Upper lobe of left lung (tissue), 4 donors: ENCODE results near the gene ZFYVE19.

Experiments used
- CTCF ChIP-seq, 6 experiments: fragments of 450-650 bp in 4 of 6; fragments of 200-600 bp in 2 of 6; sonication (generic) in 2 of 6; IDR thresholded peaks; one replicate each; pipeline ENCODE4 v1.5.1; 2016 to 2019; ENCODE audit warnings: antibody characterized with exemption in 6 of 6
- POLR2A ChIP-seq, 4 donors: fragments of 450-650 bp; IDR thresholded peaks; one replicate each; pipeline ENCODE4 v1.5.1; 2016 to 2017; ENCODE audit warnings: antibody characterized with exemption in 4 of 4, mild to moderate bottlenecking in 2 of 4

GRCh38 chr15:40796512-40796911 is 10.4 kb upstream of the ZFYVE19 start:
- no peak for TF ChIP-seq CTCF (IDR thresholded peaks at IDR 0.05)
- no peak for TF ChIP-seq POLR2A (IDR thresholded peaks at IDR 0.05)
